SK-N-SH (cell line): ENCODE measurements around the gene NUDT19. TPM values are rescaled to one million over a fixed set of nuclear protein-coding genes. Genes with fewer than 3 reads are reported as not detected.
A peak's percentile ranks its signal among the peaks of the same experiment; 100 is the strongest.

Experiments
- CTCF ChIA-PET: fragments of 300-600, 350-600 bp; formaldehyde crosslinking; extraction: SDS; loops from one replicate; lab custom pipeline; 2021; lab: Yijun Ruan, JAX
- POLR2A ChIA-PET: fragments of 350-600 bp; sonication (Branson Sonifier 250); formaldehyde crosslinking; extraction: SDS; loops from one replicate; lab custom pipeline; 2020; ENCODE audit warnings: antibody characterized with exemption, inconsistent platforms; lab: Yijun Ruan, JAX
- DNase-seq: peaks from one replicate; pipeline ENCODE4 v3.0.0; 2012
- H2AFZ ChIP-seq: fragments of 200-600 bp; sonication (generic); 2 replicates; pipeline ENCODE4 v1.8.1; 2016; ENCODE audit warnings: antibody characterized with exemption, mild to moderate bottlenecking, low read depth
- H3F3A ChIP-seq: fragments of 200-600 bp; sonication (generic); replicated peaks from 2 replicates; pipeline ENCODE3; 2016; ENCODE audit warnings: antibody characterized with exemption, mild to moderate bottlenecking; ENCODE audit not compliant: insufficient read depth
- H3K27ac ChIP-seq, 2 experiments: fragments of 200-500 bp in 1 of 2; fragments of 200-600 bp in 1 of 2; sonication (Bioruptor generic) in 1 of 2; sonication (generic), shearing (Covaris generic) in 1 of 2; 2 replicates each; pipeline versions ENCODE4 v1.5.1 to v1.6.1; 2014 to 2016; ENCODE audit warnings: low read depth in 2 of 2, inconsistent platforms in 1 of 2, low read length in 1 of 2, mild to moderate bottlenecking in 1 of 2, mixed read lengths in 1 of 2
- H3K27me3 ChIP-seq: fragments of 200-600 bp; sonication (generic), shearing (Covaris generic); 2 replicates; pipeline ENCODE4 v1.6.1; 2016; ENCODE audit warnings: mixed run types; ENCODE audit not compliant: insufficient read depth
- H3K36me3 ChIP-seq, 2 experiments: fragments of 200-500 bp in 1 of 2; fragments of 200-600 bp in 1 of 2; sonication (Bioruptor generic) in 1 of 2; sonication (generic) in 1 of 2; replicated peaks in 1 of 2; 2 replicates each; pipeline versions ENCODE3 to v1.5.1; 2014 to 2016; ENCODE audit warnings: low read length in 1 of 2, mild to moderate bottlenecking in 1 of 2; ENCODE audit not compliant: insufficient read depth in 2 of 2, control insufficient read depth in 1 of 2
- H3K4me1 ChIP-seq, 2 experiments: fragments of 200-500 bp in 1 of 2; fragments of 200-600 bp in 1 of 2; sonication (Bioruptor generic) in 1 of 2; sonication (generic), shearing (Covaris generic) in 1 of 2; 2 replicates each; pipeline versions ENCODE4 v1.5.1 to v1.6.1; 2014 to 2016; ENCODE audit warnings: low read depth in 1 of 2, low read length in 1 of 2, mixed run types in 1 of 2; ENCODE audit not compliant: insufficient read depth in 2 of 2, control insufficient read depth in 1 of 2
- H3K4me2 ChIP-seq: fragments of 200-600 bp; sonication (generic), shearing (Covaris generic); 2 replicates; pipeline ENCODE4 v1.6.1; 2017; ENCODE audit warnings: mixed run types
- H3K4me3 ChIP-seq, 2 experiments: fragments of 200-500 bp in 1 of 2; fragments of 200-600 bp in 1 of 2; sonication (Bioruptor generic) in 1 of 2; sonication (generic), shearing (Covaris generic) in 1 of 2; 2 replicates each; pipeline versions ENCODE4 v1.5.1 to v1.8.1; 2014 to 2016; ENCODE audit warnings: low read depth in 2 of 2, inconsistent platforms in 1 of 2, low read length in 1 of 2, mild to moderate bottlenecking in 1 of 2, mixed read lengths in 1 of 2, moderate library complexity in 1 of 2
- H3K79me2 ChIP-seq: fragments of 200-600 bp; sonication (generic); 2 replicates; pipeline ENCODE4 v1.8.1; 2017; ENCODE audit warnings: mild to moderate bottlenecking; ENCODE audit not compliant: insufficient read depth
- H3K9ac ChIP-seq: fragments of 200-600 bp; sonication (generic); 2 replicates; pipeline ENCODE4 v1.6.1; 2017; ENCODE audit warnings: mixed run types
- H3K9me2 ChIP-seq: fragments of 200-600 bp; sonication (generic); 2 replicates; pipeline ENCODE4 v1.6.1; 2017; ENCODE audit warnings: mixed run types
- H3K9me3 ChIP-seq: fragments of 200-600 bp; sonication (generic); 2 replicates; pipeline ENCODE4 v1.6.1; 2017; ENCODE audit warnings: mixed run types, mild to moderate bottlenecking, moderate library complexity
- H4K20me1 ChIP-seq: fragments of 200-600 bp; sonication (generic); 2 replicates; pipeline ENCODE4 v1.6.1; 2017; ENCODE audit warnings: mild to moderate bottlenecking, mixed run types; ENCODE audit not compliant: insufficient read depth
- ELF1 ChIP-seq: IDR thresholded peaks from 2 replicates; pipeline ENCODE4 v1.4.0; 2012
- EP300 ChIP-seq, 2 experiments: IDR thresholded peaks; 2 replicates each; pipeline versions ENCODE4 v1.4.0 to v1.6.1; 2012; ENCODE audit warnings: borderline replicate concordance in 1 of 2, low read depth in 1 of 2, low read length in 1 of 2
- EZH2phosphoT487 ChIP-seq: fragments of 200-600 bp; sonication (generic); IDR thresholded peaks from 2 replicates; pipeline ENCODE4 v1.6.1; 2017; ENCODE audit warnings: low read depth, mixed run types, mild to moderate bottlenecking, antibody characterized with exemption, moderate library complexity, borderline replicate concordance
- FOSL2 ChIP-seq: IDR thresholded peaks from 2 replicates; pipeline ENCODE4 v1.4.0; 2012; ENCODE audit warnings: low read depth, mild to moderate bottlenecking, moderate library complexity, borderline replicate concordance
- FOXJ3 ChIP-seq: sonication (generic); formaldehyde crosslinking; IDR thresholded peaks from 2 replicates; pipeline ENCODE4 v1.5.1; 2020; ENCODE audit warnings: mild to moderate bottlenecking, missing genetic modification reagents
- FOXM1 ChIP-seq: IDR thresholded peaks from 2 replicates; pipeline ENCODE4 v1.4.0; 2012; ENCODE audit warnings: low read depth, mild to moderate bottlenecking
- GABPA ChIP-seq: IDR thresholded peaks from 2 replicates; pipeline ENCODE4 v1.4.0; 2012; ENCODE audit warnings: low read depth, mild to moderate bottlenecking
- GATA2 ChIP-seq: sonication (generic); formaldehyde crosslinking; IDR thresholded peaks from 2 replicates; pipeline ENCODE4 v1.5.0; 2020; ENCODE audit warnings: mild to moderate bottlenecking, missing genetic modification reagents
- IRF3 ChIP-seq: fragments of 150-350 bp; IDR thresholded peaks from 2 replicates; pipeline ENCODE4 v1.6.1; 2016; ENCODE audit warnings: mild to moderate bottlenecking, low read depth, low read length
- JUND ChIP-seq: IDR thresholded peaks from 2 replicates; pipeline ENCODE4 v1.4.0; 2012
- MEF2A ChIP-seq: IDR thresholded peaks from 2 replicates; pipeline ENCODE4 v1.4.0; 2012; ENCODE audit warnings: low read depth, borderline replicate concordance
- RAD21 ChIP-seq: IDR thresholded peaks from 2 replicates; pipeline ENCODE4 v1.6.1; 2012; ENCODE audit warnings: mild to moderate bottlenecking, low read length
- RFX5 ChIP-seq: IDR thresholded peaks from 2 replicates; pipeline ENCODE4 v1.6.1; 2012; ENCODE audit warnings: mild to moderate bottlenecking, improper control_type of control experiment, low read length
- SMC3 ChIP-seq: IDR thresholded peaks from 2 replicates; pipeline ENCODE4 v1.6.1; 2012; ENCODE audit warnings: low read depth, low read length, improper control_type of control experiment
- TAF1 ChIP-seq: IDR thresholded peaks from 2 replicates; pipeline ENCODE4 v1.6.1; 2012; ENCODE audit warnings: low read depth, mild to moderate bottlenecking, low read length, moderate library complexity, borderline replicate concordance
- TCF12 ChIP-seq: IDR thresholded peaks from 2 replicates; pipeline ENCODE4 v1.4.0; 2012
- TEAD4 ChIP-seq: IDR thresholded peaks from 2 replicates; pipeline ENCODE4 v1.4.0; 2012; ENCODE audit warnings: mild to moderate bottlenecking, borderline replicate concordance; ENCODE audit not compliant: insufficient read depth
- YY1 ChIP-seq: IDR thresholded peaks from 2 replicates; pipeline ENCODE4 v1.4.0; 2012; ENCODE audit warnings: low read depth, mild to moderate bottlenecking
- ZBTB33 ChIP-seq: IDR thresholded peaks from 2 replicates; pipeline ENCODE4 v1.4.0; 2012; ENCODE audit warnings: low read depth, borderline replicate concordance
- WGBS: methylation state at CpG from one replicate; pipeline ENCODE4 v1.1.6; 2017; ENCODE audit warnings: low lambda C conversion rate; 5-methylcytosine and 5-hydroxymethylcytosine counted together
- polyA plus RNA-seq, 3 experiments: library from polyadenylated mRNA; depleted of rRNA; stranded (reverse); fragments of >200 nt; gene quantifications; 2 replicates each; pipeline ENCODE4 v1.2.3, GENCODE V29; 2012
- TF ChIP-seq, protein P1 (sequence below): fragments of 200-600 bp; sonication (generic); IDR thresholded peaks from 2 replicates; pipeline ENCODE4 v1.6.1; 2017; ENCODE audit warnings: antibody characterized with exemption, mild to moderate bottlenecking, moderate library complexity
- TF ChIP-seq, protein P2 (sequence below): IDR thresholded peaks from 2 replicates; pipeline ENCODE4 v1.6.1; 2012; ENCODE audit warnings: mild to moderate bottlenecking, low read depth, low read length, moderate library complexity
- TF ChIP-seq, protein P3 (sequence below): IDR thresholded peaks from 2 replicates; pipeline ENCODE4 v1.4.0; 2012; ENCODE audit warnings: low read depth, borderline replicate concordance
- TF ChIP-seq, protein P4 (sequence below): IDR thresholded peaks from 2 replicates; pipeline ENCODE4 v1.4.0; 2012; ENCODE audit warnings: low read depth

NUDT19 gene
- 6.2 and 6.7 TPM in 2 replicates for polyA plus RNA-seq (2012; rRNA removed)
- 8.0 and 8.4 TPM in 2 replicates for polyA plus RNA-seq (2012; cell fraction: cytosol; rRNA removed)
- polyA plus RNA-seq (2012; cell fraction: nucleus; rRNA removed), result 3.0 and 3.9 TPM in 2 replicates

DNA sequence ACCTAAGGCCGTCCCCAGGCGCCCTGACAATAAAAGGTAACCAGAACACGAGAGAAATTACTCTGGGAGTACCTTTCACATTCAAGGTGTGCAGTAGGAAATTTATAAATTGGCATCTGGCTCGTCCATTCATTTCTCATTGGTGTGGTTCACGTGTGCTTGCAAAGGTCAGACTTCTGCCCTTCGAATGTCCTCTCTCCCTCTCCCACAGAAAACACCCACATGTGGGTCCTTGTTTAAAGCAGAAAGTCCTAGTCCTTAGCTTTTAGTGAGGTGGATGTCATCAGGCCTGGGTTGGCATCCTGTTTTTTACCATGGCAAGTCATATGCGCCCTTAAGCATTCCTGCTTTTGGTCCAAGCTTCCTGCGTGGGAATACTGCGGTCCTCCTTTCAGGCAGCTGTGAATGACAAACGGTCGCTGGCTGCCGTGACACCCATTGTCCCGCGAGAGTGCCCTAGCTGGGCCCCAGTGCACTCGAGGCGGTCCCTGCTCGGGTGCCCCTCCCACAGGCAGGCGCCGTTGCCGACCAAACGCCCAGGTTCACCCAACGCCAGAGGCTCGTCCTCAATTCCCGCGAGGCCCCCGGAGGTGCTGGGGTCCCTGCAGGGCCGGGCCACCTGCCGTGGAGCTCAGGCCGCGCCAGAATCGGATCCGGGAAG, at the start of gene NUDT19:
NUDT19 (plus strand) TSS at position 531 of the 661 bp plus-strand sequence. CDS start 140 bp downstream, outside the sequence.
- CTCF ChIA-PET, result interaction anchor here (0.5 to 1.4 kb wide), 5 partner anchors 10 to 284 kb away, joined by 3 to 8 read pairs (median 3); partner anchors contain the start of gene RGS9BP
- Histone ChIP-seq H2AFZ (peak within 1 kb of the TSS; percentile 77), H3K27ac (peak within 1 kb of the TSS; percentile 50 to 86), H3K9ac (peak within 1 kb of the TSS; percentile 92), H3K9me3 (no peaks in the 10 kb centered on the region), H3K36me3 (peaks cover 8 to 10% of the 10 kb centered on the region in 2 experiments), H3K4me2 (peak within 1 kb of the TSS; percentile 96), H3K79me2 (peaks cover 44% of the 10 kb centered on the region), H3K27me3 (no peaks in the 10 kb centered on the region), H3F3A (no peaks in the 10 kb centered on the region), H3K4me1 (peaks cover 0 to 16% of the 10 kb centered on the region in 2 experiments; a peak in 3 of 4 replicates), H3K9me2 (no peaks in the 10 kb centered on the region), H4K20me1 (peaks cover 12% of the 10 kb centered on the region; the same call in 1 of the 2 replicates), H3K4me3 (peak within 1 kb of the TSS; percentile 80 to 84)
- DNase-seq, result peak; percentile 93
- POLR2A ChIA-PET, result interaction anchor here (0.7 to 1.3 kb wide), 4 partner anchors 9 to 111 kb away, joined by 3 to 10 read pairs (median 5); partner anchors contain the start of gene PDCD5
- 24% methylated on average over 11 of the region's 32 CpGs for WGBS
- TF ChIP-seq TAF1 (peak; percentile 73), MEF2A (no peak), EZH2phosphoT487 (no peak), ELF1 (no peak), YY1 (no peak), SMC3 (no peak), TEAD4 (peak; percentile 14; the same call in 1 of the 2 replicates), JUND (no peak), TCF12 (no peak), EP300 (IDR thresholded peaks at IDR 0.05; ENCODE audit: borderline replicate concordance in 1 of 2, low read depth in 1 of 2, low read length in 1 of 2) (no peak), ZBTB33 (peak; percentile 94), FOSL2 (peak; percentile 21; the same call in 1 of the 2 replicates), GATA2 (CRISPR knock-in tag) (no peak), FOXM1 (no peak), RAD21 (no peak), IRF3 (no peak), FOXJ3 (no peak), GABPA (no peak), RFX5 (no peak)
- TF ChIP-seq, protein P1, sequence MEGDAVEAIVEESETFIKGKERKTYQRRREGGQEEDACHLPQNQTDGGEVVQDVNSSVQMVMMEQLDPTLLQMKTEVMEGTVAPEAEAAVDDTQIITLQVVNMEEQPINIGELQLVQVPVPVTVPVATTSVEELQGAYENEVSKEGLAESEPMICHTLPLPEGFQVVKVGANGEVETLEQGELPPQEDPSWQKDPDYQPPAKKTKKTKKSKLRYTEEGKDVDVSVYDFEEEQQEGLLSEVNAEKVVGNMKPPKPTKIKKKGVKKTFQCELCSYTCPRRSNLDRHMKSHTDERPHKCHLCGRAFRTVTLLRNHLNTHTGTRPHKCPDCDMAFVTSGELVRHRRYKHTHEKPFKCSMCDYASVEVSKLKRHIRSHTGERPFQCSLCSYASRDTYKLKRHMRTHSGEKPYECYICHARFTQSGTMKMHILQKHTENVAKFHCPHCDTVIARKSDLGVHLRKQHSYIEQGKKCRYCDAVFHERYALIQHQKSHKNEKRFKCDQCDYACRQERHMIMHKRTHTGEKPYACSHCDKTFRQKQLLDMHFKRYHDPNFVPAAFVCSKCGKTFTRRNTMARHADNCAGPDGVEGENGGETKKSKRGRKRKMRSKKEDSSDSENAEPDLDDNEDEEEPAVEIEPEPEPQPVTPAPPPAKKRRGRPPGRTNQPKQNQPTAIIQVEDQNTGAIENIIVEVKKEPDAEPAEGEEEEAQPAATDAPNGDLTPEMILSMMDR, result no peak
- TF ChIP-seq, protein P2, sequence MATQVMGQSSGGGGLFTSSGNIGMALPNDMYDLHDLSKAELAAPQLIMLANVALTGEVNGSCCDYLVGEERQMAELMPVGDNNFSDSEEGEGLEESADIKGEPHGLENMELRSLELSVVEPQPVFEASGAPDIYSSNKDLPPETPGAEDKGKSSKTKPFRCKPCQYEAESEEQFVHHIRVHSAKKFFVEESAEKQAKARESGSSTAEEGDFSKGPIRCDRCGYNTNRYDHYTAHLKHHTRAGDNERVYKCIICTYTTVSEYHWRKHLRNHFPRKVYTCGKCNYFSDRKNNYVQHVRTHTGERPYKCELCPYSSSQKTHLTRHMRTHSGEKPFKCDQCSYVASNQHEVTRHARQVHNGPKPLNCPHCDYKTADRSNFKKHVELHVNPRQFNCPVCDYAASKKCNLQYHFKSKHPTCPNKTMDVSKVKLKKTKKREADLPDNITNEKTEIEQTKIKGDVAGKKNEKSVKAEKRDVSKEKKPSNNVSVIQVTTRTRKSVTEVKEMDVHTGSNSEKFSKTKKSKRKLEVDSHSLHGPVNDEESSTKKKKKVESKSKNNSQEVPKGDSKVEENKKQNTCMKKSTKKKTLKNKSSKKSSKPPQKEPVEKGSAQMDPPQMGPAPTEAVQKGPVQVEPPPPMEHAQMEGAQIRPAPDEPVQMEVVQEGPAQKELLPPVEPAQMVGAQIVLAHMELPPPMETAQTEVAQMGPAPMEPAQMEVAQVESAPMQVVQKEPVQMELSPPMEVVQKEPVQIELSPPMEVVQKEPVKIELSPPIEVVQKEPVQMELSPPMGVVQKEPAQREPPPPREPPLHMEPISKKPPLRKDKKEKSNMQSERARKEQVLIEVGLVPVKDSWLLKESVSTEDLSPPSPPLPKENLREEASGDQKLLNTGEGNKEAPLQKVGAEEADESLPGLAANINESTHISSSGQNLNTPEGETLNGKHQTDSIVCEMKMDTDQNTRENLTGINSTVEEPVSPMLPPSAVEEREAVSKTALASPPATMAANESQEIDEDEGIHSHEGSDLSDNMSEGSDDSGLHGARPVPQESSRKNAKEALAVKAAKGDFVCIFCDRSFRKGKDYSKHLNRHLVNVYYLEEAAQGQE, result no peak
- TF ChIP-seq, protein P3, sequence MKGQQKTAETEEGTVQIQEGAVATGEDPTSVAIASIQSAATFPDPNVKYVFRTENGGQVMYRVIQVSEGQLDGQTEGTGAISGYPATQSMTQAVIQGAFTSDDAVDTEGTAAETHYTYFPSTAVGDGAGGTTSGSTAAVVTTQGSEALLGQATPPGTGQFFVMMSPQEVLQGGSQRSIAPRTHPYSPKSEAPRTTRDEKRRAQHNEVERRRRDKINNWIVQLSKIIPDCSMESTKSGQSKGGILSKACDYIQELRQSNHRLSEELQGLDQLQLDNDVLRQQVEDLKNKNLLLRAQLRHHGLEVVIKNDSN, result no peak
- TF ChIP-seq, protein P4, sequence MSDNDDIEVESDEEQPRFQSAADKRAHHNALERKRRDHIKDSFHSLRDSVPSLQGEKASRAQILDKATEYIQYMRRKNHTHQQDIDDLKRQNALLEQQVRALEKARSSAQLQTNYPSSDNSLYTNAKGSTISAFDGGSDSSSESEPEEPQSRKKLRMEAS, result peak; percentile 58; the same call in 1 of the 2 replicates
